GM12878 (cell line): ENCODE measurements around the gene DGCR8. TPM values are rescaled to one million over a fixed set of nuclear protein-coding genes. Genes with fewer than 3 reads are reported as not detected.
A peak's percentile ranks its signal among the peaks of the same experiment; 100 is the strongest.

Source experiments
- ATAC-seq: fragments of 200-7000 bp; cut with Tn5 transposase; 3 replicates; pipeline ENCODE4 v1.9.1; 2020; ENCODE audit warnings: mild to moderate bottlenecking, moderate library complexity
- BruUV-seq: library from RNA; stranded (reverse); fragments of 400-500 nt; replicated peaks from 2 replicates; lab custom pipeline; 2021; lab: Mats Ljungman, UMichigan
- CTCF ChIA-PET: fragments of 300-600 bp; sonication (Branson Sonifier 250); formaldehyde crosslinking; extraction: SDS; loops from one replicate; lab custom pipeline; 2021; ENCODE audit warnings: inconsistent platforms; lab: Yijun Ruan, JAX
- POLR2A ChIA-PET: fragments of 350-600 bp; formaldehyde crosslinking; extraction: SDS; loops from one replicate; lab custom pipeline; 2021; ENCODE audit warnings: inconsistent platforms; lab: Charles Lee
- RAD21 ChIA-PET: fragments of 300-600 bp; sonication (Branson Sonifier 250); formaldehyde crosslinking; loops from one replicate; lab custom pipeline; 2023; ENCODE audit warnings: antibody characterized with exemption; ENCODE audit not compliant: unreplicated experiment; lab: Charles Lee
- SMC1A ChIA-PET: fragments of 300-600 bp; sonication (Branson Sonifier 250); formaldehyde crosslinking; loops from one replicate; lab custom pipeline; 2023; ENCODE audit not compliant: unreplicated experiment, uncharacterized antibody; lab: Charles Lee
- DNase-seq: peaks from one replicate; pipeline ENCODE4 v3.0.0-alpha.2; 2011; ENCODE audit warnings: low read depth, low spot score
- FAIRE-seq: peaks from 3 replicates; lab custom pipeline; 2011; peaks lifted over from hg19 to GRCh38; lab: Jason Lieb, UNC
- H2AFZ ChIP-seq: 2 replicates; pipeline ENCODE4 v1.6.0; 2011; ENCODE audit warnings: low read depth, low read length, control low read depth; ENCODE audit not compliant: control insufficient read depth
- H3K27ac ChIP-seq: 2 replicates; pipeline ENCODE4 v1.5.1; 2011; ENCODE audit warnings: control low read depth; ENCODE audit not compliant: control insufficient read depth, insufficient read depth
- H3K27me3 ChIP-seq, 2 experiments: replicated peaks in 1 of 2; 2 replicates each; pipeline versions ENCODE4 v1.6.0 to v1.6.1; 2011; ENCODE audit warnings: low read length in 1 of 2; ENCODE audit not compliant: control insufficient read depth in 2 of 2, insufficient read depth in 2 of 2
- H3K36me3 ChIP-seq, 2 experiments: 2 replicates each; pipeline ENCODE4 v1.5.1; 2011; ENCODE audit warnings: low read length in 1 of 2; ENCODE audit not compliant: control insufficient read depth in 2 of 2, insufficient read depth in 2 of 2
- H3K4me1 ChIP-seq: 2 replicates; pipeline ENCODE4 v1.6.1; 2011; ENCODE audit warnings: mild to moderate bottlenecking, low read length, moderate library complexity, mixed read lengths; ENCODE audit not compliant: control insufficient read depth, insufficient read depth
- H3K4me2 ChIP-seq: 2 replicates; pipeline ENCODE4 v1.6.0; 2011; ENCODE audit warnings: control low read depth; ENCODE audit not compliant: control insufficient read depth, insufficient read depth
- H3K4me3 ChIP-seq: fragments of 200-600 bp; sonication (generic); 2 replicates; pipeline ENCODE4 v1.5.1; 2016
- H3K79me2 ChIP-seq: 2 replicates; pipeline ENCODE4 v1.6.0; 2011; ENCODE audit warnings: low read length; ENCODE audit not compliant: control insufficient read depth, insufficient read depth
- H3K9ac ChIP-seq: 2 replicates; pipeline ENCODE4 v1.8.0; 2011; ENCODE audit warnings: low read length, control low read depth, mixed read lengths; ENCODE audit not compliant: control insufficient read depth, insufficient read depth
- H3K9me3 ChIP-seq: replicated peaks from 3 replicates; pipeline ENCODE4 v1.5.1; 2011; ENCODE audit warnings: mild to moderate bottlenecking, low read length; ENCODE audit not compliant: control insufficient read depth, insufficient read depth
- H4K20me1 ChIP-seq: 2 replicates; pipeline ENCODE4 v1.6.0; 2011; ENCODE audit not compliant: control insufficient read depth, insufficient read depth
- ASH2L ChIP-seq: fragments of 300-600, 200-600 bp; sonication (generic); IDR thresholded peaks from 2 replicates; pipeline ENCODE4 v1.6.1; 2017; ENCODE audit warnings: low read depth, mild to moderate bottlenecking, borderline replicate concordance
- BRCA1 ChIP-seq: IDR thresholded peaks from 2 replicates; pipeline ENCODE4 v1.6.1; 2011; ENCODE audit warnings: low read depth, low read length, improper control_type of control experiment
- ETV6 ChIP-seq, 2 experiments: fragments of 450-650 bp in 1 of 2; IDR thresholded peaks in 1 of 2; conservative IDR thresholded peaks in 1 of 2; 2 replicates each; pipeline ENCODE4 v1.6.1; 2014; ENCODE audit warnings: antibody characterized with exemption in 1 of 2, borderline replicate concordance in 1 of 2, low read depth in 1 of 2, mild to moderate bottlenecking in 1 of 2, moderate library complexity in 1 of 2
- FOXM1 ChIP-seq: IDR thresholded peaks from 2 replicates; pipeline ENCODE4 v1.6.1; 2012; ENCODE audit warnings: low read depth, mild to moderate bottlenecking, inconsistent platforms, low read length, moderate library complexity
- GABPA ChIP-seq: IDR thresholded peaks from 2 replicates; pipeline ENCODE4 v1.6.1; 2014; ENCODE audit warnings: antibody characterized with exemption, low read depth, mild to moderate bottlenecking, inconsistent platforms
- JUNB ChIP-seq: IDR thresholded peaks from 2 replicates; pipeline ENCODE4 v1.6.1; 2016; ENCODE audit warnings: antibody characterized with exemption, mild to moderate bottlenecking
- MTA3 ChIP-seq: IDR thresholded peaks from 2 replicates; pipeline ENCODE4 v1.6.1; 2012; ENCODE audit warnings: low read length, inconsistent platforms, borderline replicate concordance
- PML ChIP-seq: IDR thresholded peaks from 2 replicates; pipeline ENCODE4 v1.6.1; 2012; ENCODE audit warnings: low read length, inconsistent platforms
- ZNF274 ChIP-seq: IDR thresholded peaks from one replicate; pipeline ENCODE4 v1.8.0; 2011; ENCODE audit not compliant: insufficient read length, insufficient read depth
- WGBS: methylation state at CpG from one replicate; pipeline ENCODE4 v1.1.6; 2016; ENCODE audit warnings: low lambda C conversion rate; ENCODE audit not compliant: insufficient replicate concordance, insufficient coverage; ENCODE audit errors: missing lambda C conversion rate; 5-methylcytosine and 5-hydroxymethylcytosine counted together
- in situ Hi-C: fragments of 300-500 bp; cut with MboI; formaldehyde crosslinking; loops from 9 replicates; pipeline ENCODE4 v1.14.3; 2018; ENCODE audit warnings: mixed read lengths
- intact Hi-C: fragments of 100-400 bp; cut with micrococcal nuclease; formaldehyde crosslinking; loops from one replicate; pipeline ENCODE4 v1.14.2; 2022; ENCODE audit not compliant: unreplicated experiment
- polyA plus RNA-seq, 11 experiments: library from polyadenylated mRNA; depleted of rRNA in 4 of 11; unstranded in 6 of 11; stranded (reverse) in 5 of 11; fragments of >200 nt; fragmentation: Nextera tagmentation in 4 of 11; fragmentation: Illumina TruSeq in 1 of 11; extraction: Ambion mirVana in 4 of 11; extraction: Trizol in 1 of 11; gene quantifications; 1 replicate in 1 of 11; 2 replicates in 10 of 11; pipeline versions ENCODE4 v1.2.1 to v1.2.3, GENCODE V29; 2011 to 2016; ENCODE audit warnings: inconsistent platforms in 2 of 11, missing spikeins in 2 of 11, low read depth in 1 of 11
- total RNA-seq, 4 experiments: library from RNA; depleted of rRNA in 3 of 4; stranded (reverse); fragments of >200 nt in 3 of 4; fragmentation: Illumina TruSeq in 1 of 4; extraction: Trizol in 1 of 4; gene quantifications; 2 replicates each; pipeline versions ENCODE4 v1.2.1 to v1.2.3, GENCODE V29; 2013 to 2021
- TF ChIP-seq, protein P1 (sequence below): fragments of 450-650 bp; IDR thresholded peaks from 2 replicates; pipeline ENCODE4 v1.6.1; 2016; ENCODE audit warnings: mild to moderate bottlenecking
- TF ChIP-seq, protein P2 (sequence below): fragments of 450-650 bp; IDR thresholded peaks from 2 replicates; pipeline ENCODE4 v1.6.1; 2016; ENCODE audit warnings: mild to moderate bottlenecking
- TF ChIP-seq, protein P3 (sequence below): fragments of 450-650 bp; conservative IDR thresholded peaks from 2 replicates; pipeline ENCODE4 v1.6.1; 2017; ENCODE audit warnings: mild to moderate bottlenecking, moderate library complexity
- TF ChIP-seq, protein P4 (sequence below): fragments of 450-650 bp; IDR thresholded peaks from 2 replicates; pipeline ENCODE4 v1.6.1; 2017; ENCODE audit warnings: mild to moderate bottlenecking, low read depth, inconsistent platforms; ENCODE audit not compliant: poor library complexity, severe bottlenecking
- TF ChIP-seq, protein P5 (sequence below): IDR thresholded peaks from 2 replicates; pipeline ENCODE4 v1.6.1; 2012; ENCODE audit warnings: mild to moderate bottlenecking, low read depth, low read length

The DGCR8 gene
- total and polyA plus RNA-seq, 10 of the 15 experiments (the other 5 are each of a cell fraction or from before 2014, with no cell fraction given): 1.2 to 35.1 (median 17.2) TPM

DNA sequence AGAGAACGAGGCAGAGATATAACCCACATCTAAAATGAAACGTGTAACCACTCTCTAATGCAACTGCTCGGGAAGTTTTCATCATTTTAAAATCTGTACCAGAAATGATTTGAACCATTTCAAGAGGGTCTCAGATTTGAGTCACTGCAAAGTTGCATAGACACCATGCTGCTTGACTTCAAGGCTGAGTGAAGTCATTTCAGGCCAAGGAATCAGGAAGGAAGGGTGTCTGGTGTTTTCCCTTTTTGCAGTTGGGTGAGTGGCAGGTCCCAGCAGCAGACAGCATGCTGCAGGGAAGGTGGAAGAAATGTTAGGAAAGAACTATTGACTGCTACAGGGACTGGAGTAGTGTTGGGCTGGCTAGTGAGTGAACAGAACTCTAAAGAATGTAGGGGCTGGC lies 42.6 kb upstream of the DGCR8 start:
- Histone ChIP-seq H3K4me3 (no peak overlapping the region), H2AFZ (no peak overlapping the region), H3K4me1 (peaks cover 45% of the 10 kb centered on the region), H4K20me1 (no peaks in the 10 kb centered on the region), H3K36me3 (peaks cover 0 to 3% of the 10 kb centered on the region in 2 experiments; a peak in 2 of 4 replicates), H3K9ac (no peak overlapping the region), H3K27me3 (no peaks in the 10 kb centered on the region), H3K4me2 (peak overlapping the region; percentile 44), H3K79me2 (no peaks in the 10 kb centered on the region), H3K27ac (peak overlapping the region; percentile 34; the same call in 1 of the 2 replicates), H3K9me3 (peaks cover 6% of the 10 kb centered on the region; the same call in 2 of the 3 replicates)
- CTCF ChIA-PET: no interaction called here
- POLR2A ChIA-PET: no interaction called here
- RAD21 ChIA-PET: no interaction called here
- SMC1A ChIA-PET: no interaction called here
- ATAC-seq (peak; percentile 65), DNase-seq (no peak), FAIRE-seq (peak; percentile 74)
- WGBS: 0% methylated on average over 3 of the region's 3 CpGs
- in situ Hi-C loops: no loop called here
- no TSS peak for BruUV-seq
- intact Hi-C loops: no loop called here
- TF ChIP-seq, protein P1, sequence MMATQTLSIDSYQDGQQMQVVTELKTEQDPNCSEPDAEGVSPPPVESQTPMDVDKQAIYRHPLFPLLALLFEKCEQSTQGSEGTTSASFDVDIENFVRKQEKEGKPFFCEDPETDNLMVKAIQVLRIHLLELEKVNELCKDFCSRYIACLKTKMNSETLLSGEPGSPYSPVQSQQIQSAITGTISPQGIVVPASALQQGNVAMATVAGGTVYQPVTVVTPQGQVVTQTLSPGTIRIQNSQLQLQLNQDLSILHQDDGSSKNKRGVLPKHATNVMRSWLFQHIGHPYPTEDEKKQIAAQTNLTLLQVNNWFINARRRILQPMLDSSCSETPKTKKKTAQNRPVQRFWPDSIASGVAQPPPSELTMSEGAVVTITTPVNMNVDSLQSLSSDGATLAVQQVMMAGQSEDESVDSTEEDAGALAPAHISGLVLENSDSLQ: peak; percentile 86
- TF ChIP-seq GABPA: no peak
- no peak for TF ChIP-seq ASH2L
- TF ChIP-seq, protein P2, sequence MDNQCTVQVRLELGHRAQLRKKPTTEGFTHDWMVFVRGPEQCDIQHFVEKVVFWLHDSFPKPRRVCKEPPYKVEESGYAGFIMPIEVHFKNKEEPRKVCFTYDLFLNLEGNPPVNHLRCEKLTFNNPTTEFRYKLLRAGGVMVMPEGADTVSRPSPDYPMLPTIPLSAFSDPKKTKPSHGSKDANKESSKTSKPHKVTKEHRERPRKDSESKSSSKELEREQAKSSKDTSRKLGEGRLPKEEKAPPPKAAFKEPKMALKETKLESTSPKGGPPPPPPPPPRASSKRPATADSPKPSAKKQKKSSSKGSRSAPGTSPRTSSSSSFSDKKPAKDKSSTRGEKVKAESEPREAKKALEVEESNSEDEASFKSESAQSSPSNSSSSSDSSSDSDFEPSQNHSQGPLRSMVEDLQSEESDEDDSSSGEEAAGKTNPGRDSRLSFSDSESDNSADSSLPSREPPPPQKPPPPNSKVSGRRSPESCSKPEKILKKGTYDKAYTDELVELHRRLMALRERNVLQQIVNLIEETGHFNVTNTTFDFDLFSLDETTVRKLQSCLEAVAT: no peak
- TF ChIP-seq, protein P3, sequence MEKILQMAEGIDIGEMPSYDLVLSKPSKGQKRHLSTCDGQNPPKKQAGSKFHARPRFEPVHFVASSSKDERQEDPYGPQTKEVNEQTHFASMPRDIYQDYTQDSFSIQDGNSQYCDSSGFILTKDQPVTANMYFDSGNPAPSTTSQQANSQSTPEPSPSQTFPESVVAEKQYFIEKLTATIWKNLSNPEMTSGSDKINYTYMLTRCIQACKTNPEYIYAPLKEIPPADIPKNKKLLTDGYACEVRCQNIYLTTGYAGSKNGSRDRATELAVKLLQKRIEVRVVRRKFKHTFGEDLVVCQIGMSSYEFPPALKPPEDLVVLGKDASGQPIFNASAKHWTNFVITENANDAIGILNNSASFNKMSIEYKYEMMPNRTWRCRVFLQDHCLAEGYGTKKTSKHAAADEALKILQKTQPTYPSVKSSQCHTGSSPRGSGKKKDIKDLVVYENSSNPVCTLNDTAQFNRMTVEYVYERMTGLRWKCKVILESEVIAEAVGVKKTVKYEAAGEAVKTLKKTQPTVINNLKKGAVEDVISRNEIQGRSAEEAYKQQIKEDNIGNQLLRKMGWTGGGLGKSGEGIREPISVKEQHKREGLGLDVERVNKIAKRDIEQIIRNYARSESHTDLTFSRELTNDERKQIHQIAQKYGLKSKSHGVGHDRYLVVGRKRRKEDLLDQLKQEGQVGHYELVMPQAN: no peak
- TF ChIP-seq, protein P4, sequence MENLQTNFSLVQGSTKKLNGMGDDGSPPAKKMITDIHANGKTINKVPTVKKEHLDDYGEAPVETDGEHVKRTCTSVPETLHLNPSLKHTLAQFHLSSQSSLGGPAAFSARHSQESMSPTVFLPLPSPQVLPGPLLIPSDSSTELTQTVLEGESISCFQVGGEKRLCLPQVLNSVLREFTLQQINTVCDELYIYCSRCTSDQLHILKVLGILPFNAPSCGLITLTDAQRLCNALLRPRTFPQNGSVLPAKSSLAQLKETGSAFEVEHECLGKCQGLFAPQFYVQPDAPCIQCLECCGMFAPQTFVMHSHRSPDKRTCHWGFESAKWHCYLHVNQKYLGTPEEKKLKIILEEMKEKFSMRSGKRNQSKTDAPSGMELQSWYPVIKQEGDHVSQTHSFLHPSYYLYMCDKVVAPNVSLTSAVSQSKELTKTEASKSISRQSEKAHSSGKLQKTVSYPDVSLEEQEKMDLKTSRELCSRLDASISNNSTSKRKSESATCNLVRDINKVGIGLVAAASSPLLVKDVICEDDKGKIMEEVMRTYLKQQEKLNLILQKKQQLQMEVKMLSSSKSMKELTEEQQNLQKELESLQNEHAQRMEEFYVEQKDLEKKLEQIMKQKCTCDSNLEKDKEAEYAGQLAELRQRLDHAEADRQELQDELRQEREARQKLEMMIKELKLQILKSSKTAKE: peak; percentile 70
- no peak for TF ChIP-seq ZNF274
- TF ChIP-seq PML: no peak
- TF ChIP-seq ETV6 (conservative IDR thresholded peaks at IDR 0.05 in 1 of 2, IDR thresholded peaks at IDR 0.05 in 1 of 2; ENCODE audit: borderline replicate concordance in 1 of 2, low read depth in 1 of 2): peak in 1 of 2 experiments; percentile 86; a peak in 2 of 4 replicates
- TF ChIP-seq, protein P5, sequence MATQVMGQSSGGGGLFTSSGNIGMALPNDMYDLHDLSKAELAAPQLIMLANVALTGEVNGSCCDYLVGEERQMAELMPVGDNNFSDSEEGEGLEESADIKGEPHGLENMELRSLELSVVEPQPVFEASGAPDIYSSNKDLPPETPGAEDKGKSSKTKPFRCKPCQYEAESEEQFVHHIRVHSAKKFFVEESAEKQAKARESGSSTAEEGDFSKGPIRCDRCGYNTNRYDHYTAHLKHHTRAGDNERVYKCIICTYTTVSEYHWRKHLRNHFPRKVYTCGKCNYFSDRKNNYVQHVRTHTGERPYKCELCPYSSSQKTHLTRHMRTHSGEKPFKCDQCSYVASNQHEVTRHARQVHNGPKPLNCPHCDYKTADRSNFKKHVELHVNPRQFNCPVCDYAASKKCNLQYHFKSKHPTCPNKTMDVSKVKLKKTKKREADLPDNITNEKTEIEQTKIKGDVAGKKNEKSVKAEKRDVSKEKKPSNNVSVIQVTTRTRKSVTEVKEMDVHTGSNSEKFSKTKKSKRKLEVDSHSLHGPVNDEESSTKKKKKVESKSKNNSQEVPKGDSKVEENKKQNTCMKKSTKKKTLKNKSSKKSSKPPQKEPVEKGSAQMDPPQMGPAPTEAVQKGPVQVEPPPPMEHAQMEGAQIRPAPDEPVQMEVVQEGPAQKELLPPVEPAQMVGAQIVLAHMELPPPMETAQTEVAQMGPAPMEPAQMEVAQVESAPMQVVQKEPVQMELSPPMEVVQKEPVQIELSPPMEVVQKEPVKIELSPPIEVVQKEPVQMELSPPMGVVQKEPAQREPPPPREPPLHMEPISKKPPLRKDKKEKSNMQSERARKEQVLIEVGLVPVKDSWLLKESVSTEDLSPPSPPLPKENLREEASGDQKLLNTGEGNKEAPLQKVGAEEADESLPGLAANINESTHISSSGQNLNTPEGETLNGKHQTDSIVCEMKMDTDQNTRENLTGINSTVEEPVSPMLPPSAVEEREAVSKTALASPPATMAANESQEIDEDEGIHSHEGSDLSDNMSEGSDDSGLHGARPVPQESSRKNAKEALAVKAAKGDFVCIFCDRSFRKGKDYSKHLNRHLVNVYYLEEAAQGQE: no peak
- TF ChIP-seq BRCA1: no peak
- peak; percentile 59; the same call in 1 of the 2 replicates for TF ChIP-seq FOXM1
- peak; percentile 59; the same call in 1 of the 2 replicates for TF ChIP-seq MTA3
- TF ChIP-seq JUNB: peak; percentile 96
